ENCODE measurements around the gene TMEM108.
A peak's percentile ranks its signal among the peaks of the same experiment; 100 is the strongest.

Gene TMEM108

DNA sequence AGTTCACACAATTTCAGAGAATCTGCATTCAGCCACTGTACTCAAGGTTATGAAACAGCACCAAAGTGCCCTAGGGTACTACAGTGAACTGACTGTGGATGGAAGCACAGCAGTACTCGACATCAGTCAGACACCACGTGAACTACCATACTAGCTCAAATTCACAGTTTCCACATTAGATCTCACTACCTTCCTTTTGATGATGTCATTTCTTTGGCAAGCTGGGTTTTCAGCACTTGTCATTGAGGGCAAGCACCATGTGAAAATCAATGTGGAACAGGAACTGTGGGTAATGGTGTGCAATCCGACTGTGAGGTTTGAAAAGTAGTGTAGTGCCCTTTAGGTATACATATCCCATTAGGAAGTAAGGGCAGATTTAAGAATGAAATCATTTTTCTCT is 251.1 kb downstream of the TMEM108 start:
- no peak for DNase-seq

GRCh38 chr3:133292296-133292695 is 254.1 kb downstream of the TMEM108 start:
- no peak for DNase-seq

GRCh38 chr3:133293397-133294110 is 255.4 kb downstream of the TMEM108 start:
- DNase-seq, result peak; percentile 74

- DNase-seq, result no peak
These were observed 256.1 kb downstream of the TMEM108 start for GRCh38 chr3:133294253-133294652.

DNA sequence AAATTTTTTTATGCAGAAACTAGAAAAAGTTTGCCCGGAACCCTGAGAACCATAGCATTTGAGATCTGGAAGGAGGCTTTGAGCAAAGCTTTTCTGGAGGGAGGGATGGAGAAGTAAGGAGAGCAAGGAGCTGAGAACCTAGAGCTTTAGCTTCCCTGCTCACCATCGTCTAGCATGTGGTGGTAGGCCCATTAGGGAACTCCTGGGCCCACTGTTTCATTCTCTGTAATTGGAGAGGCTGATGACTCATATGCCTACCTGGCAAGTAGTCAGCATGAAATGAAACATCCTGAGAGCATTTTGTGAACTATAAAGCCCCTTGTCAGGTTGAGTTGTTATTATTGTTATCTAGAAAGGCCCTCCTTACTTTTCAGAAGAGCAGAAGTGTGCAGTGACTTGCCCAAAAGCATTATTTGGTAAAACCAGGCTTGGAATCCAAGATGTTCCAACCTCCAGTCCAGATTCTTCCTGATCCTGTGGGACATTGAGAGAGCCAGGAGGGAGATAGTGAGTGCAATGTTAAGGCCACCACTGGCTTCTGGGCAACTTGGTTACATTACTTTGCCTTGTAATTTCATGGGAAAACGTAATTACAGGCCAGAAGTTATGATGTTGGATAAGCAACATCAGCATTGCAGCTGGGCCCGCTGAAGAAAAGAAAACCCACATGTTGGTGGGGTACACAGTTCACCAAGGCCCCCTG is 257.2 kb downstream of the TMEM108 start:
- peak; percentile 31 for DNase-seq

- no peak for DNase-seq
These were observed 258.0 kb downstream of the TMEM108 start for GRCh38 chr3:133295944-133296917.

DNA sequence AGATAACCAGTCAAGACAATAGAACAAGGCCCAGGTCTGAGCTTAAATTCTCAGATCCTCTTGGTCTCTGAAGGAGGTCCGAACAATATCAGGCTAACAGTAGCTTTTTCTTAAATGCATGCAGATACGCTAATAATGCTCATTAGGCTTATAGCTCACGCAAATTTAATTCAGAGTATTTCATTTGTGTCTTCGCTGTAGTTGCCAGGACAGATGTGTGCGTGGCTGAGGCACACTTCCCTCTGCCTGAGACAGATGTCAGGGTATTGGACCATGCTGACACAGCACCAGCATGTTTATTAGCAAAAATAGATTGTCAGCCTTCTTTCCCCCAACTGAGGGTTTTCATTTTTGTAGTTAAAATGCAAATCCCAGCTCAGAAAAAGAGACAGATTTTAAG is 258.8 kb downstream of the TMEM108 start:
- peak; percentile 18 for DNase-seq

DNA sequence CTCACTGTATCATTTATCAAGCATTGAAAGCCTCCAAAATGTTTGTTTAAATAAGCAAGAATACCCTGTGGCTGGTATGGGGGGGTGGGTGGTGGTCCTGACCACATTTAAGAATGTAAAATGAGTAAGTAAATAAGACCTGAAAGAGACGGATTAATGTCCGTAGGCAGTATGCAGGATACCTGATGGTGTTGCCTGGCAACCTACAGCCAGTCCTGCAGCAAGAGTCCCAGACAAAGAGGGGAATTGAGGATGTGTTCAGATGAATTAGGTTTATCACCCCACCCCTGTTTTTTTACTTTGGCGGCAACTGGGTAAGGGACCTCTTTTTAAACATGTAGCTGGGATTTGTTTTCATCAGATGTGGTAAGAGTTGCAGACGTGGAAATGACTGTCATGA is 261.9 kb downstream of the TMEM108 start:
- DNase-seq, result no peak

DNA sequence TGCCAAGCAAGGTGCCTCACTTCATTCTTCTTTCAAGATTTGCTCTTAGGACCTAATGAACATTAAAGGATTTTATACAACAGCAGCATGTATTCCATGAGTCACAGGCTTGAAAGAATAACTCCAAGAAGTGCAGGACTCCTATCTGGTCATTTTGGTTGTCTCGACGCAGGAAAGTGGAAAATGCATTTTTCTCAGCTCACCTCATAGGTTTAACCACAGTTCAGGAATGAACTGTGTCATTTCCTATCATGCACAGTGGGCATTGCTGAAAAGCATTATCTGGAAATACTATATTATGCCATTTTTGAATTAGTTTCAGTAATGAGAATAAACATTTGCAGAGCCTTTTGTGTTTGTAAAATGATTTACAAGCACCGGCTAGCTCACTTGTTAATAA is 263.0 kb downstream of the TMEM108 start:
- no peak for DNase-seq

GRCh38 chr3:133301731-133302130 is 263.5 kb downstream of the TMEM108 start:
- no peak for DNase-seq

DNA sequence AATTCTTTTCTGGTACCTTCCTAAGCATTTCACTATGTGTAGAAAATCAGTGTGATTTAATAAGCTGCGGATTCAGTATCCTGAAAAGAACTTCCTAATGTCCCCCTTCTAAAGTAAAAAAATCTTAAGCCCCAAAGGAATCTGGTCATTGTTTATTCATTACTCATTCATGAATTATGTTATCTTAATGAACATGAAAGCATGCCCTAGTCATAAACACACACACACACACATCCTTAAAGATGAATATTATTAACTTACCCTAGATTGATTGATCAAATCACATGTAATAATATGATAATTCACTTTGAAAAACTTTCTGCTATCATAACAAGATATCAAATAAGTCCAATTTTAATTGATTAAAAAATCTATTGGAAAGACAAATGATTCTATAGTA is 265.2 kb downstream of the TMEM108 start:
- DNase-seq, result no peak

DNA sequence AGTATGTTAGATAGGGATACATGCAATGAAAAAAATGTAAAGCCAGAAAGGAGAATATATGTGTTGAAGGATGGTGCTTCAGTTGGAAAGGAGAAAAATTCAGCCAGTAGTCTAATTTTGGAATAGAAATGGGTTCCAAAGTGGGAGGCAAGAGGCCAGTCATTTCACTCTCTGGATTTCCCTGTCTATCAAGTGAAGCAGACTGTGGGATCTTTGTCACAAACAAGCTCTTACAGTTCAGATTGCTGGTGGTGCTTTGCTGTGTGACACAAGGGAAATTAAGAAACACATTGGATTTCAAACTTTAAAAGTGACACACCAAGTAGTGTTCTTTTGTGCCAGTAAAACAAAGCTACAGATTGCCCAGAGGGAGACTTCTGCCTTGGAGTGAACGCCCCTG is 279.7 kb downstream of the TMEM108 start:
- no peak for DNase-seq

DNA sequence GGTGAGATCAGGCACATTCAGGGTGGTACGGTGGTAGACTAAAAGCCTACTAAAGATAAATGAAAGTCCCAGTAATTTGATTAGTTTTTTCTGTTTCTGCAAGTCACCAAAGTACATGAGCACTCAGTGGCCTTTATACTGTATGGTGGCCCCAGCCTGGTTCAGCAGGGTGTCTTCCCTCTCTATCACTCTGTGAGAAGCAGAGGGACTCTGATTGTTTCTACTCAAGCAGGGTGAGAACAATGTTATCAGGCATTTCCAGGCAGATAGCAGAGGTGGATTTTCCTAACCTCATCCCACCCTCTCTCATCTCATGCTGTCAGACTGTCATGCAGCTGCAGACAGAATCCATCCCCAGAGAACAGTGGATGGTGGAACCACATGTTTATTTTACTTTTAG is 290.2 kb downstream of the TMEM108 start:
- DNase-seq, result no peak

- no peak for DNase-seq
These were observed 291.4 kb downstream of the TMEM108 start for GRCh38 chr3:133329626-133330025.

- DNase-seq, result peak; percentile 35
These were observed 291.9 kb downstream of the TMEM108 start for GRCh38 chr3:133330065-133330464.

GRCh38 chr3:133330522-133330921 is 292.3 kb downstream of the TMEM108 start:
- no peak for DNase-seq

- DNase-seq, result no peak
These were observed 316.5 kb downstream of the TMEM108 start for GRCh38 chr3:133354721-133355120.

DNA sequence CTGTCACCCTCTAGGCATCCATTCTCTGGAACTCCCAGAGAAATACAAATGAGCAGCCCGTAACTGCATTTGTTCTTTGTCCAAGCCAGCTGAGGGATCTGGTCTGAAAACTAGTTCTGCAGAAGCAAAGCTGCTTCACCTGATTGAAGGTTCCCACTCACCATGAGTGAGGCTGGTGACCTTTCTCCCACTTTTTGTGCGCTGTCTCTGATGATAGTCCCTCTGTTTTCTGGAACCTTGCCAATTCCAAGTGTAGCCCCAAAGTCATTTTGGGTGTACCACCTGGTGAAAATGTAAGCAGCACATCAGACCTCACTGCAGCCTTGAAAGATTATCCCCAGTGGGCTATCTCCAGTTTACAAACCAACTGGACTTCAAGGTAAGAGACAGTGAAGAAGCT is 322.3 kb downstream of the TMEM108 start:
- no peak for DNase-seq

- no peak for DNase-seq
These were observed 322.8 kb downstream of the TMEM108 start for GRCh38 chr3:133361011-133361410.

GRCh38 chr3:133361435-133361834 is 323.2 kb downstream of the TMEM108 start:
- DNase-seq, result no peak

DNA sequence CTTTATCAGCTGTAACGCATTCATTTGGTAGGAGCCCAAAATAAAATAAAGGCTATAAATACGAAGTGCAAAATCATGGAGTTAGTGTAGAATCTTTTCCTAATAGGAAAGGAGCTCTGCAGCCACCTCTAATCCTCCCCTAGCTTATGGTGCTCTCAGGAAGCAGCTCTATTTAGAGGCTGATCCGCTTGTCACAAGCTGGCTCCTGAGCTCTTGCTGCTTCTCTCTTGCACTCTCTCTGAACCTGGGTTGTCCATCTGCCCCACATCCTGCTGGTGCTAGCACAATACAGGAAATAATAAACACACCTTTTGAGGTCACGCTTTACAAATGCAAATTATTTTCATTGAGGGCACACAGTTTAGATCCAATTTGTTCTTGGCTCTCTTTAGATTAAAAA is 324.3 kb downstream of the TMEM108 start:
- DNase-seq, result no peak

GRCh38 chr3:133364704-133365103 is 326.5 kb downstream of the TMEM108 start:
- no peak for DNase-seq

DNA sequence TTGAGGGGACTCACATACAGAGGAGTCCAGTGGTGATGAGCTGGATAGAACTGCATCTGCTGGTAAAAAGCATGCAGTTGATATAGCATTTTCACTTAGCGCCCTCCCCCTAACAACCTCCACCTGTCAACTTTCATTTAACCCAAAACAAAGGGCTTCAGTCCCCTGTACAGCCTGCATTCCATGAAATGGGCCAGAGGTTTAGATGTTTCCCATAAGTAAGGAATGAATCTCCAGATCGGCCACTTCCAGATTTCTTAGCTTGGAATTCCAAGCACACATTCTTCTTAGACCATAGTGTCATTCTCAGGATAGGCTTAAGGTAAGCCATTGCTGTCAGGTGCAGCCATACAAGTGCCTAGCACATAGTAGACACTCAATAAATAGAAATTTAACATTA is 328.7 kb downstream of the TMEM108 start:
- DNase-seq, result no peak

DNA sequence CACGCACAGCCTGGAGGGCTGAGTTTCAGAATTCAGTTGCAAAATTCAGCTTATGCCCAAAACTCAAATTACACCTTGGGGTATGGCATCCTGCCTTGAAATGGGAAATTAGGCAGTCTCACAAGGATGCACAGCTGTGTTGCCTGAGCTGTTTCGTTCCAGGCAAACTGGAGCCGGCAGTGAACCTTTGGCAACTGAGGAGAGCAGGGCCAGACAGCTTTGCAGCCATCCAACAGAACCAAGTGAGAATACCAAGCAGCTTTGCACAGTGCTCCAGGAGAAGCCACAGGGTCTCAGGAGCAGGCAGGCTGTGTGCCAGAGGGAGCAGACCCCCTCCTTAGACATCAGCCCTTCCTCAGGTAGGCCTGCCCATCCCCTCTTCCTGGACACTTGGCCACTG is 329.2 kb downstream of the TMEM108 start:
- no peak for DNase-seq

Data from NCI-H1694 treated with DMSO at 0.1 percent for 48 hours (cell line).